Renal pelvis (tissue), 12 donors: ENCODE measurements around the gene HSPB2. TPM values are rescaled to one million over a fixed set of nuclear protein-coding genes. Genes with fewer than 3 reads are reported as not detected.
"Not testable (repeated sequence)": the region's sequence is repeated elsewhere in the genome, so short reads cannot be mapped to it uniquely, and the experiment has no call there.

Source experiments
- DNase-seq: peaks from one replicate; pipeline ENCODE4 v3.0.0-alpha.2; 2013
- long read RNA-seq, 16 experiments: transcript quantifications; one replicate each; lab custom pipeline, GENCODE V29; 2026
- polyA plus RNA-seq, 3 donors: library from polyadenylated mRNA; unstranded; fragments of 120-200 nt; gene quantifications; one replicate each; pipeline ENCODE4 v1.2.1, GENCODE V29; 2013; ENCODE audit not compliant: insufficient read length in 3 of 3

HSPB2 gene
- 1 to 10 TPM; 1.9 to 3.3 (median 2.3) TPM for polyA plus RNA-seq
- long read RNA-seq, donor 1, transcript HSPB2-201 (2 exons, 1,335 nt), result major isoform, 7 of 7 reads
- long read RNA-seq, donor 1, partial matches to known transcripts, result 0 of 7 reads
- long read RNA-seq, donor 1, other reads (novel, unspliced or antisense), result 0 of 7 reads
- long read RNA-seq, donor 2, transcript HSPB2-201 (2 exons, 1,335 nt), result major isoform, 15 of 15 reads
- long read RNA-seq, donor 2, partial matches to known transcripts, result 0 of 15 reads
- long read RNA-seq, donor 2, other reads (novel, unspliced or antisense), result 0 of 15 reads
- long read RNA-seq, donor 3, transcript HSPB2-201 (2 exons, 1,335 nt), result major isoform, 6 of 6 reads
- long read RNA-seq, donor 3, partial matches to known transcripts, result 0 of 6 reads
- long read RNA-seq, donor 3, other reads (novel, unspliced or antisense), result 0 of 6 reads
- long read RNA-seq, donor 4, transcript HSPB2-201 (2 exons, 1,335 nt), result major isoform, 11 of 11 reads
- long read RNA-seq, donor 4, partial matches to known transcripts, result 0 of 11 reads
- long read RNA-seq, donor 4, other reads (novel, unspliced or antisense), result 0 of 11 reads
- long read RNA-seq, donor 5, partial matches to known transcripts, result 0 of 1 reads
- long read RNA-seq, donor 5, other reads (novel, unspliced or antisense), result 0 of 1 reads
- long read RNA-seq, donor 6, partial matches to known transcripts, result 0 of 4 reads
- long read RNA-seq, donor 6, other reads (novel, unspliced or antisense), result 0 of 4 reads
- long read RNA-seq, donor 7, partial matches to known transcripts, result 0 of 2 reads
- long read RNA-seq, donor 7, other reads (novel, unspliced or antisense), result 0 of 2 reads
- long read RNA-seq, donor 8, transcript HSPB2-201 (2 exons, 1,335 nt), result major isoform, 12 of 12 reads
- long read RNA-seq, donor 8, partial matches to known transcripts, result 0 of 12 reads
- long read RNA-seq, donor 8, other reads (novel, unspliced or antisense), result 0 of 12 reads
- long read RNA-seq, donor 9, transcript HSPB2-201 (2 exons, 1,335 nt), result major isoform, 7 of 7 reads
- long read RNA-seq, donor 9, partial matches to known transcripts, result 0 of 7 reads
- long read RNA-seq, donor 9, other reads (novel, unspliced or antisense), result 0 of 7 reads
- long read RNA-seq, donor 10, partial matches to known transcripts, result 0 of 4 reads
- long read RNA-seq, donor 10, other reads (novel, unspliced or antisense), result 0 of 4 reads
- long read RNA-seq, donor 11, transcript HSPB2-201 (2 exons, 1,335 nt), result major isoform, 5 of 5 reads
- long read RNA-seq, donor 11, partial matches to known transcripts, result 0 of 5 reads
- long read RNA-seq, donor 11, other reads (novel, unspliced or antisense), result 0 of 5 reads
- long read RNA-seq, donor 12, transcript HSPB2-201 (2 exons, 1,335 nt), result major isoform, 8 of 8 reads
- long read RNA-seq, donor 12, partial matches to known transcripts, result 0 of 8 reads
- long read RNA-seq, donor 12, other reads (novel, unspliced or antisense), result 0 of 8 reads
- long read RNA-seq, donor 13, partial matches to known transcripts, result 0 of 4 reads
- long read RNA-seq, donor 13, other reads (novel, unspliced or antisense), result 0 of 4 reads
- long read RNA-seq, donor 14, result 0 reads
- long read RNA-seq, donor 15, transcript HSPB2-201 (2 exons, 1,335 nt), result major isoform, 7 of 7 reads
- long read RNA-seq, donor 15, partial matches to known transcripts, result 0 of 7 reads
- long read RNA-seq, donor 15, other reads (novel, unspliced or antisense), result 0 of 7 reads
- long read RNA-seq, donor 16, transcript HSPB2-201 (2 exons, 1,335 nt), result major isoform, 8 of 8 reads
- long read RNA-seq, donor 16, partial matches to known transcripts, result 0 of 8 reads
- long read RNA-seq, donor 16, other reads (novel, unspliced or antisense), result 0 of 8 reads

DNA sequence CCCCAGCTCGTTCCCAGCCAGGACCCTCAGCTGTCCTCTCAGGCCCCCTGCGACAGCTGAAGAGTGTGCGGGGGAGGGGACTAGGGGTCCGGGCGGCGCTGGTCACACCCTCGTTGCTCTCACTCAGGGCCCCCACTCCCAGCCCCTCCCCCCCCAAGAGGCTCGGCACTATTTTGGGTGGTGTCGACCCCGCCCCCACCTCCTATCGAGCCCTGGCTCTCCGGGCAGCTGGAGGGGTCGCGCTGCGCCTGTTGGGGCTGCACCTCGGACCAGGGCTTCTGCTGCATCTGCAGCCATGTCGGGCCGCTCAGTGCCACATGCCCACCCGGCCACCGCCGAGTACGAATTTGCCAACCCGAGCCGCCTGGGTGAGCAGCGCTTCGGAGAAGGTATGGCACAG lies at the start of gene HSPB2:
HSPB2 (plus strand) TSS at position 200 of the 400 bp plus-strand sequence; CDS start at position 296, 96 bp downstream.
- no peak for DNase-seq

DNA sequence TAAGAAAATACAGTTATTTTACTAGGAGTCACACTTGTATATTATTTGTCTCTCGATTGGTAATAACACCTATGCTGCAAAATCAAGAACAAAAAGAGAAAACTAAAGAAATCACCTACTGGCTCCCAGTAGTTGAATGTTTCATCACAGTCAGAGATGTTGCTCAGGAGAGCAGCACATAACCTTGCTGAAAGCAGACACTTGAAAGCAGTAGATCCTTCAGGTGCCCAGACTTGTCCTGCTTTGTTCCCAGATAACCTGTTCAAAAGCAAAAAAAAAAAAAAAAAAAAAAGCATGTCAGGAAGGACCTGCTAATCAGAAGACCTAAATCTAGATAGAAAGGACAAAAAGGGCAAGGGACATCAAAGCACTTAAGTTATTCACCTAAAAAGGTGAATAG lies 42.4 kb upstream of the HSPB2 start:
- DNase-seq, result no peak

DNA sequence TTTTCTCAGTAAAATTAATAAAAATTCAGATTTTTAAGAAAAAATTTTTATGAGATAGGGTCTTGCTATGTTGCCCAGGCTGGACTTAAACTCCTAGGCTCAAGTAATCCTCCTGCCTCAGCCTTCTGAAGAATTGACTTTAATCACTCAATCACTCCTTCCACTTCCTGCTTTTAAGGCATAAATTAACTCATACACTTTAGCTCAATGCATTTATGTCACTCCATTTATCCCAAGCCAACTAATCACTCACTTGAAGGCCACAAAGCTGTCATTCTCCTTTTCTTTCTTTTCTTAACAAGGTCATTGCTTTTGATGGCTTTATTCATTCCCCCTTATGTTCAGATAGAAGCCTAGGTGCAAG lies 42.0 kb upstream of the HSPB2 start:
- no peak for DNase-seq

GRCh38 chr11:111870886-111871692 lies 41.4 kb upstream of the HSPB2 start, which contains the start of gene ALG9:
Gene ALG9 (minus strand): TSS chr11:111871581. CDS start chr11:111871482, 99 bp downstream.
- peak; percentile 83 for DNase-seq

DNA sequence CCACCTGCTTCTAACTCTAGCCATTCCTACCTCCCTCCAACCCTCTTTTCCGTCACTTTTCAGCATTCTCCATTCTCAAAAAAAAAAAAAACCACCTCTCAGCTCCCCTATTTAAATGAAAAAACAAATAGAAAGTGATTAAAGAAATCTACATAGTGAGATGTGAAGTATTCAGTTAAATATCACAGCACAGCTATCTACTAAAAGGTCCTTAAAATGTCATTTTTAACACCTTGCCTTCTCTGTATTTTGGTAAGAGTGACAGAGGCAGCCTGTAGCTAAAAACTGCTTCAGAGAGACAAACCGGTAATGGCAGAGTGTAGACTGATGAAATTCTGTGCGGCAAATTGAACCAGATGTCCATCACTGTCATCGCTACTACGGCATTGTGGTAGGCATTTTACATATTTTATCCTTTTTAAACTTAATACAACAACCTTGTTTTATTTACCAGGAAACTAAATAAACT lies 40.8 kb upstream of the HSPB2 start:
- DNase-seq, result no peak

- DNase-seq, result peak; percentile 45
Observed at GRCh38 chr11:111878385-111878848, 34.1 kb upstream of the HSPB2 start.

- DNase-seq, result peak; percentile 98
Observed at GRCh38 chr11:111878849-111879636, 33.5 kb upstream of the HSPB2 start, which contains the start of the genes CFAP68 and FDXACB1. Gene CFAP68 (plus strand): TSS chr11:111879541. CDS start chr11:111879561, 20 bp downstream. Gene FDXACB1 (minus strand): TSS chr11:111879165. CDS start chr11:111879132, 33 bp downstream.

GRCh38 chr11:111879637-111879960 lies 32.9 kb upstream of the HSPB2 start:
- no peak for DNase-seq

- DNase-seq, result no peak
Observed at GRCh38 chr11:111882202-111882601, 30.3 kb upstream of the HSPB2 start.

DNA sequence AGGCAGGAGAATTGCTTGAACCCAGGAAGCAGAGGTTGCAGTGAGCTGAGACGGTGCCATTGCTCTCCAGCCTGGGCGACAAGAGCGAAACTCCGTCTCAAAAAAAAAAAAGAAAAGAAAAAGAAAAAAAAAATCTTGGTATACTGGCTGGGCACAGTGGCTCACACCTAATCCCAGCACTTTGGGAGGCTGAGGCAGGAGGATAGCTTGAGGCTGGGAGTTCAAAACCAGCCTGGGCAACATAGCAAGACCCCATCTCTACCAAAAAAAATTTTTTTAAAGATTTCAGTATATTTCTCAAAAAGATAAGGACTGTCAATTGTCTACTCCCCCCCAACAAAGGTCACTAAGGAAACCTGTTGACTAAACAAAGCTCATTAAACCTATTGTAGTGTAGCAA lies 27.5 kb upstream of the HSPB2 start:
- not testable (repeated sequence) for DNase-seq

GRCh38 chr11:111886032-111886431 lies 26.5 kb upstream of the HSPB2 start:
- DNase-seq, result no peak

DNA sequence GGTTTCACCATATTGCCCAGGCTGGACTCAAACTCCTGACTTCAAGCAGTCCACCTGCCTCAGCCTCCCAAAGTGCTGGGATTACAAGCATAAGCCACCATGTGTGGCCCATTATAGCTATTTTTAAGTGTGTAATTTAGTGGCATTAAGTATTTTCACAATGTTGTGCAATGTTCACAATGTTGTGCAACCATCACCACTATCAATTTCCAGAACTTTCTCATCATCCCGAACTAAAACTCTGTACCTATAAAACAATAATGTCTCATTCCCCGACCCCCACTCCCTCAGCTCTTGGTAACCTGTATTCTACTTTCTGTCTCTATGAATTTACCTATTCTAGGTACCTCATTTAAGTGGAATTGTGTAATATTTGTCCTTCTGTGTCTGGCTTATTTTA lies 25.7 kb upstream of the HSPB2 start:
- no peak for DNase-seq

DNA sequence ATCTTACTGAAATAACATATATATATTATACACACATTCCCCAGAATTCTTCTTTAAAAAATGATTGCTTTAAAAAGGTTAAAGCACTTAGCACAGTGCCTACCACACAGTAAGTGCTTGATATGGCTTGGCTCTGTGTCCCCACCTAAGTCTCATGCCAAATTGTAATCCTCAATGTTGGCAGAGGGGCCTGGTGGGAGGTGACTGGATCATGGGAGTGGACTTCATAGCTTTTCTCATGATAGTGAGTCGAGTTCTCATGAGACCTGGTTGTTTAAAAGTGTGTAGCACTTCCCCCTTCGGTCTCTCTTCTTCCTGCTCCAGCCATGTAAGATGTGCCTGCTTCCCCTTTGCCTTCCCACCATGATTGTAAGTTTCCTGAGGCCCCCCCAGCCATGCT lies 7.1 kb upstream of the HSPB2 start:
- DNase-seq, result no peak

DNA sequence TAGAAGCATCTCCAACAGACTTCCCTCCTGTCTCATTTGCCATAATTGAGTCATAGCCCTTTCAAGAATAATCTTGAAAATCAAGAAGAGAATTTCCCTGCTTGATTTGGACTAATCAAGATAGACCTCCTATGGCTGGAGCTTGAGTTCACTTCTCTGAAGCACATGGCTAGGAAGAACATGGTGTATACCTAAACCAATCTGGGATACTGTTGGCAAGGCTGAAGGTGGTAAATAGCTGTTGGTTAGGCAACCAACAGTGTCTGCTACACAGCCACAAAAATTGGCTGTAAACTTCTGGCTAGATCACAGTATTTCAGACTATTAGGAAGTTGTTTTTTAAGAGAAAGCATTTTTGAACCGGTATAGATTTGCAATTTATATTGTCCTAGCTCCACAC lies 5.9 kb upstream of the HSPB2 start:
- DNase-seq, result no peak

DNA sequence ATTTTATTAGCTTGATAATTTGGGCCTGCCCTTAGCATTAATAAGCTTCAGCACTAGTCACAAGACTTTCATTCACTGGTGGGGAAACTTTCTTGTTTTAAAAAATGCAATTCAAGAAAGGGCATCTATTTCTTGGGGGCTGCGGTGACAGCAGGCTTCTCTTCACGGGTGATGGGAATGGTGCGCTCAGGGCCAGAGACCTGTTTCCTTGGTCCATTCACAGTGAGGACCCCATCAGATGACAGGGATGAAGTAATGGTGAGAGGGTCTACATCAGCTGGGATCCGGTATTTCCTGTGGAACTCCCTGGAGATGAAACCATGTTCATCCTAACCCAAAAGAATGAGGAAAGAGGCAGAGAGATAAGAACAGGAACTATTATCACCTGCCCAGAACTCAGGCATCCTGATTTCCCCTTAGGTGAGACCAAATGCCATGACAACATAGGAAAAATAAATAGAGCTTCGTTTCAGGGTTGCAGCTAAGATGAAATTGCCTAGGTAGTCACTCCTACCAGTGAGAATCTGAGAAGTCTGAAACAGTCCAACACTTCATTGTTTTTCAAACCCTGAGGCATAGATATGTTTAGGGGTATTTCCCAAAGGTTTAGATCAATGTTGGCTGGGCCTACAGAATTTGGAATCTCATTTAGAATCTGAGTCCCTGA lies 3.8 kb upstream of the HSPB2 start:
- DNase-seq, result no peak

DNA sequence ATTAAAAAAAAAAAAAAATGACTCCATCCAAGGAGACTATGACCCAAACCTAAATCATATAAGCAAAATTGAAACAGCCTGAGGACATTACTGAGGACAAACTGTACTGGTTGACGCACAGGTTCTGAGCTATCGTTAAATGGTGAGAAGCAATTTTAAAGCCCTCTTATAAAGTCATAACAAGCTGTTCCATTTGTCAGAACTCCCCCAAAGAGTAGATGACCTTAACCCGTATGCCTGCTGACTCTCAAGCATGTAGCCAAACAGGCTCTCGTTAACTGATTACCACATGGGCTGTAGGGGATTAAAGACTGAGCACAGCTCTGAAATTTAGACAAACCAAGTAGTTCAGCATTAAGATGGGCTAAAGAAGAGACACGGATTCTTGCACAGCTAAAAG lies 3.2 kb upstream of the HSPB2 start:
- DNase-seq, result no peak

DNA sequence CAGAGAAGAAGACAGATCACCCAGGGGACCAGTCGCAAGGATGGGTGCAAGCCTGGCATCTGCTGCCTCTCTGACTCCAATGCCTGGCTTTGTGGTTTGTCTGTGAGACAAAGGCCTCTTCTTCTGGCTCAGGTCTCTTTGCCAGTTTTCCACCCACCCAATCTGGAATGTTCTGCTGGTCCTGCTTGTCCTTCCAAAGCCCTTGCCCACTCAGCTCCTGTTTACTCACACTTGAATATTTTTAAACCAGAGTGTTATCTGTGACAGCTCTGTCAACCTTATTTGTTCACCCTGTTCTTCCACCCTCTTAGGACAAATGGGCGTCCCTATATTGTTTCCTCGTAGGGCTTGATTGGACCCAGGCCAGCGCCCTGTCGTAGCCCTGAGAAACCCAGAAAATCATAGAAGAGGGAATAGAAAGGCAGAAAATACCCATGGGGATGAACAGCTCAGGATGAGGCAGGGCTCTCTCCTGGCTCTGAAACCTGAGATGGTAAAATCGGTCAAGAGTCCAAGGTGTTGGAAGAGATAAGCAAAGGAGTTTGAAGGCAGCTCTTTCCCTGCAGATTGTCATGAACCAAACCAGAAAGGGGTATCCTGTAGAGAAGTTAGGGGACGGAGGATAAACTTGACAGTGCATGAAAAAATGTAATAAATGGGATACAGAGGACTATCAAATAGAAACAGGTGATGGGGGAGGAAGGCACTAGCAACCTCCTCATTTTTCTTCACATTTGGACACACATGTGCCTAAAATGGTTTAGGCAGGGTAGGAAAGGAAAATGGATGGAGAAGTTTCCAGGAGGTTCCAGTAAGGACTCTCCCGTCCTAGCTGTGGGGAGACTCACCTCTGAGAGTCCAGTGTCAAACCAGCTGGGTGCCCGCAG lies 1.6 kb upstream of the HSPB2 start:
- no peak for DNase-seq
